Measurements from ENCODE around the gene CCDC97.

GRCh38 chr19:41352279-41352608 lies 42.3 kb downstream of the CCDC97 start:
- TF ChIP-seq POLR2A (IDR thresholded peaks at IDR 0.05) = no peak
- no peak for TF ChIP-seq CTCF (IDR thresholded peaks at IDR 0.05)

Measured in lower leg skin (tissue), 3 donors.